ENCODE results near the gene SEC22B. TPM values are rescaled to one million over a fixed set of nuclear protein-coding genes. Genes with fewer than 3 reads are reported as not detected.

Gene SEC22B
- total RNA-seq (2022; extraction: Qiagen RNA extraction; ENCODE audit: low read depth): 6.2 to 9.3 TPM (median 7.9 TPM) in 5 replicates

GRCh38 chr1:120176092-120176855 is at the start of gene SEC22B:
TSS of gene SEC22B (minus strand) at chr1:120176520. CDS start at chr1:120176381, 139 bp downstream.

Other genes with a start within 250 kb of the SEC22B start
- gene NOTCH2, start 106.9 kb downstream of the SEC22B start, total RNA-seq (2022; extraction: Qiagen RNA extraction; ENCODE audit: low read depth): 16.9 to 33.3 TPM (median 25.5 TPM) in 5 replicates
- gene NBPF8, start 238.5 kb upstream of the SEC22B start, total RNA-seq (2022; extraction: Qiagen RNA extraction; ENCODE audit: low read depth): 3.8 to 4.8 TPM (median 4.4 TPM) in 5 replicates